GM19455 (cell line): ENCODE measurements around the gene SUCO.

ENCODE experiments used
- ATAC-seq: cut with Tn5 transposase; IDR thresholded peaks from one replicate; pipeline ENCODE4 v1.9.1; 2021; ENCODE audit not compliant: unreplicated experiment

The SUCO gene

DNA sequence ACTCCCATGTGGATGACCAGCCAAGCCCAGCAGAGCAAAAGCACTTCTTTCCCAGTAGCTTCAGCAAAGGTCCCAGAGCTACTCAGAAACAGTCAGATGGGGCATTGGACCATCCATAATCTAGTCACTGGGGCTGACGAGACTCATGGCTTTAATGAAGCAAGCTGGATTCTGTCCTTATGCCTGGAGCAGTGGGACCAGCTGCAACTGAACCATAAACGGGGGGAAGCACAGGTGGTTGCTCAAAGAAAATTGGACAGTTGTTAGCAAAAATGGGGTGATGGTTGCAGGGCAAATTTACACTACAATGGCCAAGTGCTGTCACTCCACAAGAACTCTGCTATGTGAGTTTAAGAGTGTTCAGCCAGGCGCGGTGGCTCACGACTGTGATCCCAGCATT lies 108.5 kb downstream of the SUCO start:
- no peak for ATAC-seq

GRCh38 chr1:172642970-172643369 lies 110.0 kb downstream of the SUCO start:
- no peak for ATAC-seq

DNA sequence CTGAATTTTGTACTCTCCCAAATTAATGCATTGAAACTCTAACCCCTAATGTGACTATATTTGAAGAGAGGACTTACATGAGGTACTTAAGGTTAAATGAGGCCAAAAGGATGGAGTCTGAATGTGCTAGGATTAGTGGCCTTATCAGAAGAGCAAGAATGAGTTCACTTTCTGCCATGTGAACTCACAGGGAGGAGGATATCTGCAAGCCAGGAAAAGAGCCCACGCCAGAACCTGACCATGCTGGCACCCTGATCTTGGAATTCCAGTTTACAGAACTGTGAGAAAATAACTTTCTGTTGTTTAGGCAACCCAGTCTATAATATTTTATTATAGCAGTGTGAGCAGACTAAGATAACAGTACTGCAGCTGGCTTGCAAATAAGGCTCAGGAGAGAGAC lies 113.7 kb downstream of the SUCO start:
- no peak for ATAC-seq

GRCh38 chr1:172647110-172647564 lies 114.2 kb downstream of the SUCO start:
- no peak for ATAC-seq

GRCh38 chr1:172647987-172648386 lies 115.0 kb downstream of the SUCO start:
- ATAC-seq = no peak

- ATAC-seq = no peak
Measured at GRCh38 chr1:172650474-172651193, 117.7 kb downstream of the SUCO start.

DNA sequence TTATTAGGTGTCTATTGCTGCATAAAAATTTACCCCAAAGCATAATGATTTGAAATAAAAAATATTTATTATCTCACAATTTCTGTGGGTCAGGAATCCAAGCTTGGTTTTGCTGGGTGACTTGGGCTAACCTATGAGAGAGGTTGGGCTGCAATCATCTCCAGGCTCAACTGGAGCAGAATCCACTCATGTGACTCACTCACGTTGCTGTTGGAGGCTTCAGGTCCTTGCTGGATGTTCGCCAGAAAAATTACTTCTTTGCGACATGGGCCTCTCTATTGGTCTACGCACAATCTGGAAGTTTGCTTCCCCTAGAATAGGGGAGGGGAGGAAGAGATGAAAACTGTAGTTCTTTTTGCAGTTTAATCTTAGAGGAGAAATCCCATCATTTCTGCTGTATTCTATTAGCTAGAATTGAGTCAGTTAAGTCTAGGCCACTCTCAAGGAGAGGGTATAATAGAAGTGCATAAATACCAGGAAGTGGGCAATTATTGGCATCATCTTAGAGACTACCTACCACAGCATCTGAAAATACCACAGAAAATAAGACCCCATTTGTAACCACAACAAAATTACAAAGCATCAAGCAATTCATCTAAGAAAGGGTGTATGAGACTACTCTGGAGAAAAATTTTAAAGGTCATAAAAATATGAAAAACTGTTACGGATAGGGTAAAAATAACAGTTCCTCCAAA lies 120.2 kb downstream of the SUCO start:
- ATAC-seq = no peak

- ATAC-seq = no peak
Measured at GRCh38 chr1:172654535-172654934, 121.6 kb downstream of the SUCO start.

- ATAC-seq = no peak
Measured at GRCh38 chr1:172656576-172656975, 123.6 kb downstream of the SUCO start.

- no peak for ATAC-seq
Measured at GRCh38 chr1:172657586-172657985, 124.6 kb downstream of the SUCO start.

DNA sequence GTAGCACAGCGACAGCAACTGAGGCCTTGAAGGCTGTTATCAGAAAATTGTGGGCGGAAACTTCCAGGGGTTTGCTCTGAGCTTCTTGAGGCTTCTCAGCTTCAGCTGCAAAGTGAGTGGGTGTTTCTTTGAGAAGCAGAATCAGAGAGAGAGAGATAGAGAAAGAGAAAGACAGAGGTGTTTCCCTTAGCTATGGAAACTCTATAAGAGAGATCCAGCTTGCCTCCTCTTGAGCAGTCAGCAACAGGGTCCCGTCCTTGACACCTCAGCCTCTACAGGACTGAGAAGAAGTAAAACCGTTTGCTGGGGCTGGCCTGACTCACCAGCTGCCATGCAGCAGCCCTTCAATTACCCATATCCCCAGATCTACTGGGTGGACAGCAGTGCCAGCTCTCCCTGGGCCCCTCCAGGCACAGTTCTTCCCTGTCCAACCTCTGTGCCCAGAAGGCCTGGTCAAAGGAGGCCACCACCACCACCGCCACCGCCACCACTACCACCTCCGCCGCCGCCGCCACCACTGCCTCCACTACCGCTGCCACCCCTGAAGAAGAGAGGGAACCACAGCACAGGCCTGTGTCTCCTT lies 126.0 kb downstream of the SUCO start, which contains the start of gene FASLG:
FASLG (plus strand) TSS at position 233 of the 583 bp plus-strand sequence; CDS start at position 332, 99 bp downstream.
- ATAC-seq = no peak

GRCh38 chr1:172661107-172661506 lies 128.2 kb downstream of the SUCO start:
- no peak for ATAC-seq
